Right lobe of liver (tissue), 4 donors: ENCODE data around the gene GATM.

Experiments
- POLR2A ChIP-seq: fragments of 450-650 bp; IDR thresholded peaks from one replicate; pipeline ENCODE4 v1.6.1; 2017; ENCODE audit warnings: antibody characterized with exemption, mild to moderate bottlenecking
- TF ChIP-seq, protein P1 (sequence below), 4 donors: fragments of 200-600 bp in 3 of 4; fragments of 450-650 bp in 1 of 4; IDR thresholded peaks; one replicate each; pipeline versions ENCODE4 v1.5.1 to v1.8.0; 2016 to 2022; ENCODE audit warnings: antibody characterized with exemption in 4 of 4, mild to moderate bottlenecking in 2 of 4
- donor health status: DM: no; HTN: no; CAD: no.
- donor health status: DM: no; HTN: no; CAD: no.
- donor health status: DM: no; HTN: yes; CAD: no.

DNA sequence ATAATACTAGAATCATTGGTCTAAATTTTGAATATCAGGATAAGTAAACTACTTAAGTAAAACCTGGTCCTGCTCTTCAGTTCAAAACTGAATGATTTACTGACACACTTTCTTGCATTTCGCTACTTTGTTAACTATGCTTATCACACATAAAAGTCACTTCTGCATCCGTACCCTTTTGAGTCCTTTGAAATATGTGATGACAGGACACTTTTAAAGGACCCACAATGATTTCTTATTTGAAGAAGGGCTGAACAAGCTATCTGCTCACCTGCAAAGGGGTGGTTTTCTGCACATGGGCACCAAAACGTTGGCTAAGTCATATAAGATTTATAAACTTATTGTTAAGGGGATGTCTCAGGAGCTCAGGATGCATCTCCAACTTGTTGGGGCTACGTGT is 15.0 kb downstream of the GATM start:
- TF ChIP-seq, protein P1, sequence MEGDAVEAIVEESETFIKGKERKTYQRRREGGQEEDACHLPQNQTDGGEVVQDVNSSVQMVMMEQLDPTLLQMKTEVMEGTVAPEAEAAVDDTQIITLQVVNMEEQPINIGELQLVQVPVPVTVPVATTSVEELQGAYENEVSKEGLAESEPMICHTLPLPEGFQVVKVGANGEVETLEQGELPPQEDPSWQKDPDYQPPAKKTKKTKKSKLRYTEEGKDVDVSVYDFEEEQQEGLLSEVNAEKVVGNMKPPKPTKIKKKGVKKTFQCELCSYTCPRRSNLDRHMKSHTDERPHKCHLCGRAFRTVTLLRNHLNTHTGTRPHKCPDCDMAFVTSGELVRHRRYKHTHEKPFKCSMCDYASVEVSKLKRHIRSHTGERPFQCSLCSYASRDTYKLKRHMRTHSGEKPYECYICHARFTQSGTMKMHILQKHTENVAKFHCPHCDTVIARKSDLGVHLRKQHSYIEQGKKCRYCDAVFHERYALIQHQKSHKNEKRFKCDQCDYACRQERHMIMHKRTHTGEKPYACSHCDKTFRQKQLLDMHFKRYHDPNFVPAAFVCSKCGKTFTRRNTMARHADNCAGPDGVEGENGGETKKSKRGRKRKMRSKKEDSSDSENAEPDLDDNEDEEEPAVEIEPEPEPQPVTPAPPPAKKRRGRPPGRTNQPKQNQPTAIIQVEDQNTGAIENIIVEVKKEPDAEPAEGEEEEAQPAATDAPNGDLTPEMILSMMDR (IDR thresholded peaks at IDR 0.05): no peak
- no peak for TF ChIP-seq POLR2A
